ENCODE results near the gene CTNNAL1.
"Not testable (repeated sequence)": the region's sequence is repeated elsewhere in the genome, so short reads cannot be mapped to it uniquely, and the experiment has no call there.

Gene CTNNAL1

GRCh38 chr9:109012876-109013678, at the start of gene CTNNAL1:
TSS of gene CTNNAL1 (minus strand) at chr9:109013499. CDS start at chr9:109013442, 57 bp downstream.
- peak; percentile 78 to 94 (median 91) for DNase-seq

DNA sequence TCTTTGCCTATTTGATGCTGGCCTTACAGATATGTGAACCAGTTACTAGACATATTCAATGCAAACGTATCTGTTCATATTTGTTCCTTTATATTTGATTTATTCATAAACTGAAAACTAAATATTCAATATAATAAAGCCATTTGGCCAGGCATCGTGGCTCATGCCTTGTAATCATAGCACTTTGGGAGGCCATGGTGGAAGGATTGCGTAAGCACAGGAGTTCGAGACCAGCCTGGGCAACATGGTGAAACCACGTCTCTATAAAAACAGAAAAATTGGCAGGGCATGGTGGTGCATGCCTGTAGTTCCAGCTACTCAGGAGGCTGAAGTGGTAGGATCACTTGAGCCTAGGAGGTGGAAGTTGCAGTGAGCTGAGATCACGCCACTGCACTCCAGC, 49.2 kb upstream of the CTNNAL1 start:
- DNase-seq, result no peak

DNA sequence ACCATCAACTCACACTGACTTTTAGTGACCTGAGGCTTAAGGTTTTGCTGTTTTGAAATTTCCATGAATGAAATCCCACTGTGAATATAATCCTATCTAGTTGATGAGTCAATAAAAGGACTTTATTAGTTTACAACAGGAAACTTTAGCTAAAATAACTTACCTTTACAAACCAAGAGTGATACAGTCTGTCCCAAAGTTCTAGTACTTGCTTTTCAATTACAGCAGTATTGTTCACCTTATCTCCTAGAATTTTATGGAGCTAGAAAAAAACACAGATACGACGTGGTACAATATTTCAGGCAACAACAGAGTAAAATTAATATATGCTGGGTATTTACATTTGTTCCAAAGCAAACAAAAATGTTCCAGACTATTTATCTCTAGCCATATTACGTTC, 46.9 kb upstream of the CTNNAL1 start:
- no peak for DNase-seq

- DNase-seq, result not testable (repeated sequence)
Measured at GRCh38 chr9:109053121-109053520, 39.8 kb upstream of the CTNNAL1 start.

GRCh38 chr9:109052416-109052815, 39.1 kb upstream of the CTNNAL1 start:
- no peak for DNase-seq

GRCh38 chr9:109051733-109052132, 38.4 kb upstream of the CTNNAL1 start:
- no peak for DNase-seq

GRCh38 chr9:109050444-109050843, 37.1 kb upstream of the CTNNAL1 start:
- DNase-seq, result no peak

DNA sequence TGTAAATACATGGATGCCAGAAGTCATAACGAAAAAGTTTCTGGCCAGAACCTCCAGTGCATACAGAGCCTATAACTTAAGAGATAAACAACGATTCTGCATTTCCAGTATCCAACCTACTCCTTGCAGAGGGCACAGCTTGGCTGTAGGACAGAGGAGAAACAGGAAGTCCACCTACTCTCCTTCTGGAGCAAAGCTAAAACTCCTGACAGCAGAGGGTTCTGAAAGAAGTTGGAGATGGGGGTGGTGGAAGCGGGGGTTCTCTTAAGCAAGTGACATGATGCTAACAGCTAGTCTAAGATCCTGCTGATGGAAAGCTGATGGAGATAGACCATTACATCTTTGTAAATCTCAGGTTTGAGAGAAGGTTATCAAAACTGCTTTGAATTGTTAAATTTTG, 35.5 kb upstream of the CTNNAL1 start:
- peak in 2 of 3 donors; percentile 4 to 25 for DNase-seq

- no peak for DNase-seq
Measured at GRCh38 chr9:109047259-109047658, 34.0 kb upstream of the CTNNAL1 start.

- no peak for DNase-seq
Measured at GRCh38 chr9:109046346-109046745, 33.0 kb upstream of the CTNNAL1 start.

- DNase-seq, result no peak
Measured at GRCh38 chr9:109043578-109043977, 30.3 kb upstream of the CTNNAL1 start.

GRCh38 chr9:109040571-109040970, 27.3 kb upstream of the CTNNAL1 start:
- no peak for DNase-seq

GRCh38 chr9:109039539-109039938, 26.2 kb upstream of the CTNNAL1 start:
- DNase-seq, result no peak

- DNase-seq, result no peak
Measured at GRCh38 chr9:109037946-109038715, 24.8 kb upstream of the CTNNAL1 start.

DNA sequence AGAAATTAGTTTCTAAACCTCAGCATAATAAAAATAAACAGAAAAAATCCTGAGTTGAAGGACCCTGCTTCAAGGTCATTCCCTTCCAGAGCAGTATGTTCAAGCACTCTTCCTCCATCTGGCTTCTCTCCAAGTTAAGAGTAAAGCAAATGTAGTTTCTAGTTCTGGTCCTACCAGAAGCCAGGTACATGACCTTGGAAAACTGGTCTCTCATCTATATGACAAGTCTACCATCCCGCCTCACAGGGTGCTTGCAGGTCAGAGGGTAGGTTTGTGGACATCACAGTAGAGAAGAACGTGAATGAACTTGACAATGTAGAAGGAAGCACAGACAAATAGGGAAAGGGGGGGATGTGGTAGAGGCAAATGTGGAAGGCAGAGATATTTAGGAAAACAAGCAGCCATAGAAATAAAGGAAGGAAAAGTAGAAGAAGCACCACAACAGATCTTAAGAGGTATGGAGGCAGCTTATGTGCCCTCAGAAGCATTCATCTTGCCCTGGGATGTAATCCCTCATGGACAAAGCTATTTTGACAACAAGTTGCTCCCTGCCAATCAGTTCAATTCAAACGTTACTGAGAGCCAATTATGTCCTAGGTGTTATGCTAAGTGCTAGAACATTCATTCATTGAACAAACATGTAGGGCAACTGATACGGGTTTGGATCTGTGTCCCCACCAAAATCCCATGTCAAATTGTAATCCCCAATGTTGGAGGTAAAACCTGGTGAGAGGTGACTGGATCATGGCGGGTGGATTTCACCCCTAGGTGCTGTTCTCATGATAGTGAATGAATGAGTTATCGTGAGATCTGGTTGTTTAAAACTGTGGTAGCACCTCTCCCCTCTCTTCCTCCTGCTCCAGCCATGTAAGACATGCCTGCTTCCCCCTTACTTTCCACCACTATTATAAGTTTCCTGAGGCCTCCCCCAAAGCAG, 23.7 kb upstream of the CTNNAL1 start:
- no peak for DNase-seq

DNA sequence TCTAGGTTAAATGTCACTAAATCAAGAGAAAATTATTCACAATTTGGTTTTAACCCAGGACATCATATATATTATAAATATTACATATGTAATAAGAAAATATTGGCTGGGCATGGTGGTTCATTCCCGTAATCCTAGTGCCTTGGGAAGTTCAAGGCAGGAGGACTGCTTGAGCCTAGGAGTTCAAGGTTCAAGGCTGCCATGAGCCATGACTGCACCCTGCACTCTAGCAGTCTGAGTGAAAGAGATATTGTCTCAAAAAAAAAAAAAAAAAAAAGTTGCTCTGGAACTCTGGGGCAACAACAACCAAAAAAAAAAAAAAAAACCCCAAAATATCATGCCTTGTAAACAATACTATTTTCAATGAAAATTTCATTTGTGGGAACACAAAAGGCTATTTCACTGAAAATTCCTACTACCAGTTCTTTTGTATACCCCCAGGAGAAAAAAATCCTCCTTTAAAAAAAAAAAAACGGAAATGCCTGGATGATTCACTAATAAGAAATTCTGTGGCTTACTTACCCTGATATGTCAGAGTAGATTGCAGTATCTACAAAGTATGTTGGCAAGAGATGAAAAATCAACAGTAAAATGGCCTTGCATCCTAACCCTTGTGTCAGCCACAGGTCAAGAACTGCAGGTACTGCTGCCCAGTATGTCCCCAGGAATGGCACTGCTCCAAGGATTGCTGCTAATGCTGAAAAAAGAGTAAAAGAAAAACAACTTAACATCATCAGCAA, 22.6 kb upstream of the CTNNAL1 start:
- DNase-seq, result no peak

DNA sequence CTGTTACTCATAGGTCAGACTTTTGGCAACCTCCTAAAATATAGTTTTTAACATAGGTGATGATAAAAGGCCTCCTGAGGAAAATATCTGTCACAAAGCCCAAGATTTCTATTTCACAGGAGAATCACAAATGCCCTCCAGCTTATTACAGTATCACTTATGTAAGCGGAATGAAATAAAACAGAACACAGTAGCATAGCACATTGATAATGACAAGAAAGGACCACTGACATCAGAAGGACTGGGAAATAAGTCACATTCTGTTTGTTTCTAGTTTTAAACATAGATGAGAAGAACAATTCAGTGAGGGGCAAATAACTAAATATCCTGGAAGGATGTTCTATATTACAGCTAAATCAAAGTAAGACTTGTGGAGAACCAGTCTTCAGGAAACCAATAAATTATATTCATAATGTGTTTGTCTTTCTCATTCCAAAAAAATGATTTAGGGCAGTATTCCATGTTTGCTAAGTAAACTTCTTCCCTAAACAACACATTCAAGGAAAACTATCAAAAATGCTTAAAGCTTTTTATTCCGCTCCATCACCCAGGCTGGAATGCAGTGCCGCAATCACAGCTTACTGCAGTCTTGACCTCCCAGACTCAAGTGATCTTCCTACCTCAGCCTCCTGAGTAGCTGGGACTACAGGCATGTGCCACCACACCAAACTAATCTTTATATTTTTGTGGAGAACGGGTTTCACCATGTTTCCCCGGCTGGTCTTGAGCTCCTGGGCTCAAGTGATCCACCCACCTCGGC, 20.8 kb upstream of the CTNNAL1 start:
- DNase-seq, result no peak

- no peak for DNase-seq
Measured at GRCh38 chr9:109031241-109031640, 17.9 kb upstream of the CTNNAL1 start.

DNA sequence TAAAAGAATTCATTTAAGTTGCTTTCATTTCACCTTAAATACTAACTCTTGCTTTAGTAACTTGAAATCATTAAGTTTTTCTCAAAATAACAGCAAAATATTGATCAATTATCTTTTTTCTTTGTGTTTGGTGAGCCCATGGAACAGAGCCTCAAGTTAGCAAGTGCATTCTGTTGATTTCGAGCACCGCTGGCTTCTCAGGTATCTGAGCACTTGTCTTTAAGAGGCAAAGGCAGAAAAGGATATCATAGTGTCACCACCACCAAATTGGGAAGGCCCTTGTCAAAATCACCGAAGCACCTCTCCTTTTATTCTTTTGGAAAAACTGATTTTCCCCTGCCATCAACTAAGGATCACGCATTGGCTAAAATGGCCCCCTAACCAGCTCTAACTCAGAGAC, 17.1 kb upstream of the CTNNAL1 start:
- no peak for DNase-seq

DNA sequence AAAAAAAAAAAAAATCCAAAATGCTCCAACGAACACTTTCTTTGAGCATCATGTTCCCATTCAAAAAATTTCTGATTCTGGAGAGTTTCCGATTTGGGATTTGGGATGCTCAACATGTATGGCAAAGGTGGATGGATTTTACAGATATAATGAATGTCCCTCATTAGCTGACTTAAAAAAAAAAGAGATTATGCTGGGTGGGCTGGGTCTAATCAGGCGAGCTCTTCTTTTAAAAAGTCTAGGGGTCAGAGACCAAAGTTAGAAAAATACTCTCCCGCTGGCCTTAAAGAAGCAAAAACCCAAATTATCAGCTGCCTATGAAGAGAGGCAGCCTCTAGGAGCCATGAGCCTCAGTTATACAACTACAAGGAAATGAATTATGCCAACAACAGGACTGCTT, 15.2 kb upstream of the CTNNAL1 start:
- no peak for DNase-seq

DNA sequence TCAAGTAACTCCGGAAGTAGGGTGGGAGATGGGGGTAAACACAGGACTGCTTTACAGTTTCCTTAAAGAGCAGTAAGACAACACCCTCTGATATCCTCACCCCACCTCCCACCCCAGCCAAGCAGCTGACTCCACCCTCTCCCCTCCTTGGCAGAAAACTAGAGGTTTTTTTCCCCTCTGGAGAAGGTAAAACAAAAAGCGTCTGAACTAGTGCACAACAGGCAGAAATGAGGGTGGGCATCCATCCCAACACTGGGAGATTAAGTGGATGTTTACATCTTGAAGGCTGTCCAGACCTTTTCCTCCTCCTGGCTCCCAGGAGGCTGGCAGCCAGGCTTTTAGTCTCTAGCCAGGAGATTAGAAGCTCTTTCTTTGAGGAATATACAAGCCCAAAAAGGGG, 13.9 kb upstream of the CTNNAL1 start:
- DNase-seq, result no peak

- DNase-seq, result no peak
Measured at GRCh38 chr9:109026306-109026705, 13.0 kb upstream of the CTNNAL1 start.
